HepG2 (cell line): ENCODE results near the gene SCT. TPM values are rescaled to one million over a fixed set of nuclear protein-coding genes. Genes with fewer than 3 reads are reported as not detected.
A peak's percentile ranks its signal among the peaks of the same experiment; 100 is the strongest.

ENCODE experiments used
- ATAC-seq: fragments of 200-7000 bp; cut with Tn5 transposase; 3 replicates; pipeline ENCODE4 v1.9.1; 2020; ENCODE audit warnings: mild to moderate bottlenecking, moderate library complexity
- BruUV-seq: library from RNA; stranded (reverse); fragments of 400-500 nt; replicated peaks from 2 replicates; lab custom pipeline; 2021; lab: Mats Ljungman, UMichigan
- CTCF ChIA-PET: fragments of 300-600 bp; formaldehyde crosslinking; extraction: SDS; loops from one replicate; lab custom pipeline; 2021; ENCODE audit warnings: low total read pairs, inconsistent platforms, low intra/inter-chr PET ratio; lab: Yijun Ruan, JAX
- POLR2A ChIA-PET: fragments of 350-600 bp; sonication (Branson Sonifier 250); formaldehyde crosslinking; loops from one replicate; lab custom pipeline; 2020; ENCODE audit warnings: antibody characterized with exemption, inconsistent platforms; lab: Yijun Ruan, JAX
- DNase-seq: peaks from one replicate; pipeline ENCODE4 v3.0.0-alpha.2; 2015; ENCODE audit warnings: low spot score
- FAIRE-seq: peaks from 3 replicates; lab custom pipeline; 2011; peaks lifted over from hg19 to GRCh38; lab: Jason Lieb, UNC
- H2AFZ ChIP-seq: one replicate; pipeline ENCODE4 v1.6.1; 2011; ENCODE audit warnings: low read length, inconsistent platforms
- H3K27ac ChIP-seq: fragments of 300-600 bp; 3 replicates; pipeline ENCODE4 v1.8.0; 2011; ENCODE audit warnings: mixed run types, mild to moderate bottlenecking, mixed read lengths, low read length, inconsistent platforms; ENCODE audit not compliant: insufficient read depth; ENCODE audit errors: extremely low read length
- H3K27me3 ChIP-seq, 2 experiments: fragments of 200-600 bp in 1 of 2; 2 replicates in 1 of 2; 3 replicates in 1 of 2; pipeline versions ENCODE4 v1.6.0 to v1.8.0; 2011; ENCODE audit warnings: low read length in 2 of 2, mild to moderate bottlenecking in 2 of 2, moderate library complexity in 2 of 2, inconsistent platforms in 1 of 2; ENCODE audit not compliant: insufficient read depth in 2 of 2, control insufficient read depth in 1 of 2
- H3K36me3 ChIP-seq, 2 experiments: fragments of 200-600 bp in 1 of 2; replicated peaks in 1 of 2; 2 replicates in 1 of 2; 3 replicates in 1 of 2; pipeline versions ENCODE4 v1.5.1 to v1.8.0; 2011; ENCODE audit warnings: low read length in 2 of 2, inconsistent platforms in 1 of 2; ENCODE audit not compliant: insufficient read depth in 2 of 2, control insufficient read depth in 1 of 2
- H3K4me1 ChIP-seq: 2 replicates; pipeline ENCODE4 v1.5.1; 2012; ENCODE audit warnings: low read length, inconsistent platforms; ENCODE audit not compliant: insufficient read depth
- H3K4me2 ChIP-seq: 2 replicates; pipeline ENCODE4 v1.6.0; 2011; ENCODE audit warnings: low read depth, low read length, inconsistent platforms
- H3K4me3 ChIP-seq, 3 experiments: fragments of 200-600 bp in 1 of 3; sonication (generic), shearing (Covaris generic) in 1 of 3; replicated peaks in 1 of 3; 2 replicates each; pipeline ENCODE4 v1.5.1; 2011 to 2016; ENCODE audit warnings: low read length in 3 of 3, inconsistent platforms in 2 of 3, low read depth in 2 of 3, mild to moderate bottlenecking in 2 of 3, control low read depth in 1 of 3, mixed read lengths in 1 of 3; ENCODE audit not compliant: insufficient read depth in 1 of 3
- H3K79me2 ChIP-seq: one replicate; pipeline ENCODE4 v1.6.1; 2011; ENCODE audit warnings: low read length, inconsistent platforms; ENCODE audit not compliant: insufficient read depth
- H3K9ac ChIP-seq: 2 replicates; pipeline ENCODE4 v1.6.0; 2011; ENCODE audit warnings: mild to moderate bottlenecking, low read depth, low read length, inconsistent platforms; ENCODE audit not compliant: insufficient read depth
- H3K9me3 ChIP-seq: 2 replicates; pipeline ENCODE4 v1.5.1; 2012; ENCODE audit warnings: mild to moderate bottlenecking, low read length
- H4K20me1 ChIP-seq: 2 replicates; pipeline ENCODE4 v1.6.0; 2011; ENCODE audit warnings: inconsistent platforms, mild to moderate bottlenecking, low read length, moderate library complexity; ENCODE audit not compliant: insufficient read depth
- AGO2 ChIP-seq: fragments of 200-400 bp; formaldehyde crosslinking; optimal IDR thresholded peaks from 2 replicates; pipeline ENCODE3; 2017; ENCODE audit warnings: mild to moderate bottlenecking, low read depth, low read length, moderate library complexity
- ARNT2 ChIP-seq: sonication (generic); formaldehyde crosslinking; IDR thresholded peaks from 2 replicates; pipeline ENCODE4 v1.8.0; 2022; ENCODE audit warnings: mild to moderate bottlenecking, low read depth, missing genetic modification reagents, moderate library complexity
- CCDC6 ChIP-seq: sonication (generic); formaldehyde crosslinking; IDR thresholded peaks from 2 replicates; pipeline ENCODE4 v1.8.1; 2022; ENCODE audit warnings: mild to moderate bottlenecking, missing genetic modification reagents, moderate library complexity
- HNRNPK ChIP-seq: fragments of 200-400 bp; formaldehyde crosslinking; IDR thresholded peaks from 2 replicates; pipeline ENCODE4 v1.6.1; 2018; ENCODE audit warnings: low read length, low read depth, moderate library complexity, mild to moderate bottlenecking; ENCODE audit not compliant: poor library complexity, severe bottlenecking
- KDM6A ChIP-seq: IDR thresholded peaks from 2 replicates; pipeline ENCODE4 v1.6.1; 2016; ENCODE audit warnings: low read depth
- MTF1 ChIP-seq: sonication (generic); formaldehyde crosslinking; IDR thresholded peaks from 2 replicates; pipeline ENCODE4 v1.5.0; 2020; ENCODE audit warnings: missing genetic modification reagents
- NONO ChIP-seq, 2 experiments: fragments of 450-650 bp in 1 of 2; sonication (generic) in 1 of 2; formaldehyde crosslinking in 1 of 2; IDR thresholded peaks in 1 of 2; conservative IDR thresholded peaks in 1 of 2; 2 replicates each; pipeline versions ENCODE4 v1.6.1 to v1.8.0; 2017 to 2022; ENCODE audit warnings: mild to moderate bottlenecking in 1 of 2, missing genetic modification reagents in 1 of 2, moderate library complexity in 1 of 2
- RBM22 ChIP-seq: fragments of 200-400 bp; formaldehyde crosslinking; optimal IDR thresholded peaks from 2 replicates; pipeline ENCODE3; 2017; ENCODE audit warnings: mild to moderate bottlenecking, low read length, moderate library complexity
- RFXAP ChIP-seq: sonication (generic); formaldehyde crosslinking; IDR thresholded peaks from 2 replicates; pipeline ENCODE4 v1.4.0; 2020; ENCODE audit warnings: missing genetic modification reagents, borderline replicate concordance
- SIX1 ChIP-seq: sonication (generic); formaldehyde crosslinking; IDR thresholded peaks from 2 replicates; pipeline ENCODE4 v1.4.0; 2020; ENCODE audit warnings: missing genetic modification reagents, borderline replicate concordance
- ZNF670 ChIP-seq: sonication (generic); formaldehyde crosslinking; IDR thresholded peaks from 2 replicates; pipeline ENCODE4 v1.8.0; 2022; ENCODE audit warnings: mild to moderate bottlenecking, missing genetic modification reagents, borderline replicate concordance
- WGBS: methylation state at CpG from one replicate; pipeline ENCODE4 v1.1.6; 2017; ENCODE audit warnings: low lambda C conversion rate; 5-methylcytosine and 5-hydroxymethylcytosine counted together
- in situ Hi-C: cut with HindIII; loops from 2 replicates; pipeline ENCODE4 v1.10.0; 2017; ENCODE audit warnings: low pct_unique_long_range_greater_than_20kb; ENCODE audit not compliant: extremely low pct_ligation_motif_present
- intact Hi-C: fragments of 100-400 bp; cut with micrococcal nuclease; formaldehyde crosslinking; loops from one replicate; pipeline ENCODE4 v1.10.0; 2022; ENCODE audit not compliant: unreplicated experiment
- polyA plus RNA-seq, 8 experiments: library from polyadenylated mRNA; depleted of rRNA in 3 of 8; stranded (reverse) in 7 of 8; unstranded in 1 of 8; fragments of >200 nt; fragmentation: Illumina TruSeq in 4 of 8; extraction: Trizol in 4 of 8; gene quantifications; 2 replicates each; pipeline versions ENCODE4 v1.2.1 to v1.2.3, GENCODE V29; 2011 to 2016; ENCODE audit warnings: low read depth in 4 of 8, missing spikeins in 1 of 8, mixed read lengths in 1 of 8; ENCODE audit not compliant: insufficient read depth in 1 of 8
- total RNA-seq, 5 experiments: library from RNA; depleted of rRNA; stranded (reverse); fragments of >200 nt; fragmentation: Illumina TruSeq; extraction: Trizol; gene quantifications; 2 replicates each; pipeline ENCODE4 v1.2.3, GENCODE V29; 2016; ENCODE audit warnings: low read depth in 1 of 5
- TF ChIP-seq, protein P1 (sequence below): sonication (generic); formaldehyde crosslinking; IDR thresholded peaks from 2 replicates; pipeline ENCODE4 v1.8.0; 2022; ENCODE audit warnings: mild to moderate bottlenecking, missing genetic modification reagents, moderate library complexity
- TF ChIP-seq, protein P2 (sequence below): sonication (generic); formaldehyde crosslinking; IDR thresholded peaks from 2 replicates; pipeline ENCODE4 v1.4.0; 2020; ENCODE audit warnings: missing genetic modification reagents

The SCT gene
- total and polyA plus RNA-seq, 2 of the 13 experiments (the other 11 are each of a cell fraction or from before 2014, with no cell fraction given), result not detected

DNA sequence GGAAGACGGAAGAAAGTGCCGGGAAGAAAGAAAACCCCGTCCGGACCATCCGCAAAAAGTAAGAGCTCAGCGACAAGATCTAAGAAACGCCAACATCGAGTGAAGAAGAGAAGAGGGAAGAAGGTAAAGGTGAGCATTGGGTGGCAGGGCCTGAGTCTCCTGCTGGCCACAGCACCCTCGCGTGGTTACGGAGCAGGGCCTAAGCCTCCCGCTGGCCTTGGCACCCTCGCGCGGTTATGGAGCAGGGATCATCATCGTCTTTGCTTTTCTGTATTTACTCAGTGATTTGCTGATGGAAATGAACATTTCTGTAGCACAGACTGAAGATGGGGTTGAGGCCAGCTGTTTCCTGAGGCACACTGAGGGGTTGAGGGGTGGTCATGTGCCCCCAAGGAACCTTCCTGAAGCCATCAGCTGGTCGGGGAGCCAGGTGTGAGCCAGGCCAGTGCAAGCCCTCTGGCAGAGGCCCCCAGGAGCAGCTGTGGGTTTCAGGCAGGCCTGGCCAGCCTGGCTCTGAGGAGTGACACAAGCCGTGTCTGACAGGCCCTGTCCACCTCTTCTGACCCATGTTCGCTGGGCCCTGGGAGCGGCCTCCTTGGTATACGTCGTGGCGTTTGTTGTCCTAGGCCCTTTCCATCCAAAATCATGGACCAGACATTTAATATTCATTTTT lies 25.3 kb downstream of the SCT start (continued):
- TF ChIP-seq RFXAP (no peak), ARNT2 (no peak), NONO (IDR thresholded peaks at IDR 0.05) (no peak), NONO (CRISPR knock-in tag; conservative IDR thresholded peaks at IDR 0.05) (no peak), RBM22 (peak; percentile 75), MTF1 (CRISPR knock-in tag) (no peak), ZNF670 (CRISPR knock-in tag) (no peak)

DNA sequence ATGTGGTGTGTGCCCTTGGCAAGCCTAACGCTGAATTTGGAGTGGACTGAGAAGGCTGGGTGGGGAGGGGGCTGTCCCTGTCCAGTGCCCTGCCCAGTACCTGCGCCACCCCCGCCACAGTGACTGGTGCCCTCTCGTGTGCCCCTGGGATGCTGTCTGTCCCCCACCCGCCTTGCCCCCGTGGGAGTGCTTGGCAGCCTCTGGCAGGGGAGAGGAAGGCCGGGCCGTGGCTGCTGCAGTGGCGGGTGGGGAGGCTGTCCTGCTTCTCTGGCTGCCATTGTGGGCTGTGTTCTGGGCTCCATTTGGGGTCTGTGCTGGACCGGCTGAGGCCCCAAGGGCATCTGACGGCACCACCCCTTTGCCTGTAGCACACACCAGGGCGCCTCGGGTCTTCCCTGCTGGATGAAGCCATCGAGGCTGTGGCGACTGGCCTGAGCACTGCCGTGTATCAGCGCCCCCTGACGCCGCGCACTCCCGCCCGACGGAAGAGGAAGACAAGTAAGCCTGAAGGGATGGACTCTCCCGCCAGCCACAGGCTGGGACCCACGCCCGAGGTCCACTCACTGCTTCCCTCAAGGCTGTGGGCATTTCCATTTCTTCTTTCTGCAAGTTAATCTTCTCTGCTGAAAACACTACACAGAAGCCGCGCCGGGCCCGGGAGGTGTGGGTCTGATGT lies 28.8 kb downstream of the SCT start:
- ATAC-seq, result no peak
- no peak overlapping the region for H3K4me2 ChIP-seq
- intact Hi-C loops (no loop called here), in situ Hi-C loops (loop anchor here (5.0 kb wide), 1 partner anchor 41 kb away; no protein-coding TSS in a partner anchor)
- no peak overlapping the region for H2AFZ ChIP-seq
- peaks cover 45 to 87% of the 10 kb centered on the region in 2 experiments for H3K36me3 ChIP-seq
- FAIRE-seq, result no peak
- peaks cover 4% of the 10 kb centered on the region; the same call in 1 of the 2 replicates for H4K20me1 ChIP-seq
- peaks cover 12% of the 10 kb centered on the region for H3K4me1 ChIP-seq
- no peaks in the 10 kb centered on the region for H3K27me3 ChIP-seq
- WGBS, result 97% methylated on average over 25 of the region's 30 CpGs
- no peak overlapping the region for H3K9ac ChIP-seq
- POLR2A ChIA-PET, result no interaction called here
- DNase-seq, result no peak
- no peaks in the 10 kb centered on the region for H3K9me3 ChIP-seq
- H3K27ac ChIP-seq, result no peak overlapping the region
- CTCF ChIA-PET, result no interaction called here
- H3K4me3 ChIP-seq, result no peak overlapping the region
- peaks cover 2% of the 10 kb centered on the region for H3K79me2 ChIP-seq
- BruUV-seq, result no TSS peak
- TF ChIP-seq CCDC6 (CRISPR knock-in tag), result no peak
- no peak for TF ChIP-seq SIX1 (CRISPR knock-in tag)
- TF ChIP-seq KDM6A (CRISPR knock-in tag), result no peak
- TF ChIP-seq HNRNPK, result no peak
- TF ChIP-seq, protein P1, sequence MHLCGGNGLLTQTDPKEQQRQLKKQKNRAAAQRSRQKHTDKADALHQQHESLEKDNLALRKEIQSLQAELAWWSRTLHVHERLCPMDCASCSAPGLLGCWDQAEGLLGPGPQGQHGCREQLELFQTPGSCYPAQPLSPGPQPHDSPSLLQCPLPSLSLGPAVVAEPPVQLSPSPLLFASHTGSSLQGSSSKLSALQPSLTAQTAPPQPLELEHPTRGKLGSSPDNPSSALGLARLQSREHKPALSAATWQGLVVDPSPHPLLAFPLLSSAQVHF, result no peak
- TF ChIP-seq, protein P2, sequence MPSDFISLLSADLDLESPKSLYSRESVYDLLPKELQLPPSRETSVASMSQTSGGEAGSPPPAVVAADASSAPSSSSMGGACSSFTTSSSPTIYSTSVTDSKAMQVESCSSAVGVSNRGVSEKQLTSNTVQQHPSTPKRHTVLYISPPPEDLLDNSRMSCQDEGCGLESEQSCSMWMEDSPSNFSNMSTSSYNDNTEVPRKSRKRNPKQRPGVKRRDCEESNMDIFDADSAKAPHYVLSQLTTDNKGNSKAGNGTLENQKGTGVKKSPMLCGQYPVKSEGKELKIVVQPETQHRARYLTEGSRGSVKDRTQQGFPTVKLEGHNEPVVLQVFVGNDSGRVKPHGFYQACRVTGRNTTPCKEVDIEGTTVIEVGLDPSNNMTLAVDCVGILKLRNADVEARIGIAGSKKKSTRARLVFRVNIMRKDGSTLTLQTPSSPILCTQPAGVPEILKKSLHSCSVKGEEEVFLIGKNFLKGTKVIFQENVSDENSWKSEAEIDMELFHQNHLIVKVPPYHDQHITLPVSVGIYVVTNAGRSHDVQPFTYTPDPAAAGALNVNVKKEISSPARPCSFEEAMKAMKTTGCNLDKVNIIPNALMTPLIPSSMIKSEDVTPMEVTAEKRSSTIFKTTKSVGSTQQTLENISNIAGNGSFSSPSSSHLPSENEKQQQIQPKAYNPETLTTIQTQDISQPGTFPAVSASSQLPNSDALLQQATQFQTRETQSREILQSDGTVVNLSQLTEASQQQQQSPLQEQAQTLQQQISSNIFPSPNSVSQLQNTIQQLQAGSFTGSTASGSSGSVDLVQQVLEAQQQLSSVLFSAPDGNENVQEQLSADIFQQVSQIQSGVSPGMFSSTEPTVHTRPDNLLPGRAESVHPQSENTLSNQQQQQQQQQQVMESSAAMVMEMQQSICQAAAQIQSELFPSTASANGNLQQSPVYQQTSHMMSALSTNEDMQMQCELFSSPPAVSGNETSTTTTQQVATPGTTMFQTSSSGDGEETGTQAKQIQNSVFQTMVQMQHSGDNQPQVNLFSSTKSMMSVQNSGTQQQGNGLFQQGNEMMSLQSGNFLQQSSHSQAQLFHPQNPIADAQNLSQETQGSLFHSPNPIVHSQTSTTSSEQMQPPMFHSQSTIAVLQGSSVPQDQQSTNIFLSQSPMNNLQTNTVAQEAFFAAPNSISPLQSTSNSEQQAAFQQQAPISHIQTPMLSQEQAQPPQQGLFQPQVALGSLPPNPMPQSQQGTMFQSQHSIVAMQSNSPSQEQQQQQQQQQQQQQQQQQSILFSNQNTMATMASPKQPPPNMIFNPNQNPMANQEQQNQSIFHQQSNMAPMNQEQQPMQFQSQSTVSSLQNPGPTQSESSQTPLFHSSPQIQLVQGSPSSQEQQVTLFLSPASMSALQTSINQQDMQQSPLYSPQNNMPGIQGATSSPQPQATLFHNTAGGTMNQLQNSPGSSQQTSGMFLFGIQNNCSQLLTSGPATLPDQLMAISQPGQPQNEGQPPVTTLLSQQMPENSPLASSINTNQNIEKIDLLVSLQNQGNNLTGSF (CRISPR knock-in tag), result no peak
- peak; percentile 84 for TF ChIP-seq AGO2
